ENCODE measurements around the gene CERS6. TPM values are rescaled to one million over a fixed set of nuclear protein-coding genes. Genes with fewer than 3 reads are reported as not detected.

Gene CERS6
- total RNA-seq, 4 donors from 2014 or later: 42.3 to 62.1 (median 50.6) TPM

GRCh38 chr2:168614172-168615018, 158.3 kb downstream of the CERS6 start:
- H3K27ac ChIP-seq: no peak overlapping the region
- H3K9me3 ChIP-seq: no peaks in the 10 kb centered on the region
- intact Hi-C loops (cut with DNase I; ENCODE audit: low total_unique reads): no loop called here
- TF ChIP-seq POLR2A (IDR thresholded peaks at IDR 0.05) (no peak), EP300 (IDR thresholded peaks at IDR 0.05; ENCODE audit: low read depth) (no peak), POLR2AphosphoS5 (IDR thresholded peaks at IDR 0.05) (no peak)
- TF ChIP-seq, protein P1, sequence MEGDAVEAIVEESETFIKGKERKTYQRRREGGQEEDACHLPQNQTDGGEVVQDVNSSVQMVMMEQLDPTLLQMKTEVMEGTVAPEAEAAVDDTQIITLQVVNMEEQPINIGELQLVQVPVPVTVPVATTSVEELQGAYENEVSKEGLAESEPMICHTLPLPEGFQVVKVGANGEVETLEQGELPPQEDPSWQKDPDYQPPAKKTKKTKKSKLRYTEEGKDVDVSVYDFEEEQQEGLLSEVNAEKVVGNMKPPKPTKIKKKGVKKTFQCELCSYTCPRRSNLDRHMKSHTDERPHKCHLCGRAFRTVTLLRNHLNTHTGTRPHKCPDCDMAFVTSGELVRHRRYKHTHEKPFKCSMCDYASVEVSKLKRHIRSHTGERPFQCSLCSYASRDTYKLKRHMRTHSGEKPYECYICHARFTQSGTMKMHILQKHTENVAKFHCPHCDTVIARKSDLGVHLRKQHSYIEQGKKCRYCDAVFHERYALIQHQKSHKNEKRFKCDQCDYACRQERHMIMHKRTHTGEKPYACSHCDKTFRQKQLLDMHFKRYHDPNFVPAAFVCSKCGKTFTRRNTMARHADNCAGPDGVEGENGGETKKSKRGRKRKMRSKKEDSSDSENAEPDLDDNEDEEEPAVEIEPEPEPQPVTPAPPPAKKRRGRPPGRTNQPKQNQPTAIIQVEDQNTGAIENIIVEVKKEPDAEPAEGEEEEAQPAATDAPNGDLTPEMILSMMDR (IDR thresholded peaks at IDR 0.05): no peak
- H3K27me3 ChIP-seq: no peaks in the 10 kb centered on the region
- DNase-seq: no peak
- H3K36me3 ChIP-seq: no peaks in the 10 kb centered on the region
- in situ Hi-C loops (cut with MboI; ENCODE audit: low pct_ligation_motif_present in 1 of 4, low pct_unique_long_range_greater_than_20kb in 1 of 4, low sequenced_read_pairs in 3 of 4): no loop called here
- WGBS, 2 donors (ENCODE audit: low coverage in 1 of 2): 0 to 58% methylated on average over 1 to 3 of the region's 3 CpGs
- H3K4me1 ChIP-seq: peaks cover 0 to 23% (median 7%) of the 10 kb centered on the region in 4 donors
- no peak overlapping the region for H3K4me3 ChIP-seq

DNA sequence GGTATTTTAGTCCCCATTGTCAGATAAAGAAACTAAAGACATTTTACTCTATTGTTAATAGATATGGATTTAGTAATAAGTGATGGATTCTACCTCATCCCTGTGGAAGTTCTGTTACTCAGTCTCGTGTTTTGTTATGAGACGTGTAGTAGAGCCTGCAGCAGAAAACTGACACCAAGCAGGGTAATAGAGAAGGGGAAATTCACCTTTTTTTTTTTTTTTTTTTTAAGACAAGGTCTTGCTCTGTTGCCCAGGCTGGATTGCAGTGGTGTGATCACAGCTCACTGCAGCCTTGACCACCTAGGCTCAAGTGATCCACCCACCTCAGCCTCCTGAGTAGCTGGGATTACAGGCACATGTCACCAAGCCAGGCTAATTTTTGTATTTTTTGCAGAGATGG, 164.5 kb downstream of the CERS6 start:
- peaks cover 0 to 6% (median 1%) of the 10 kb centered on the region in 4 donors for H3K4me1 ChIP-seq
- DNase-seq: no peak
- TF ChIP-seq EP300 (IDR thresholded peaks at IDR 0.05; ENCODE audit: low read depth): no peak
- no peak for TF ChIP-seq POLR2A (IDR thresholded peaks at IDR 0.05)
- TF ChIP-seq POLR2AphosphoS5 (IDR thresholded peaks at IDR 0.05): no peak
- TF ChIP-seq, protein P1 (IDR thresholded peaks at IDR 0.05): no peak
- no peak overlapping the region for H3K27ac ChIP-seq
- WGBS, 2 donors (ENCODE audit: low coverage in 1 of 2): 90 to 100% methylated on average over 2 of the region's 2 CpGs
- no peaks in the 10 kb centered on the region for H3K36me3 ChIP-seq
- H3K27me3 ChIP-seq: no peaks in the 10 kb centered on the region
- intact Hi-C loops (cut with DNase I; ENCODE audit: low total_unique reads) (no loop called here), in situ Hi-C loops (cut with MboI; ENCODE audit: low pct_ligation_motif_present in 1 of 4, low pct_unique_long_range_greater_than_20kb in 1 of 4, low sequenced_read_pairs in 3 of 4) (no loop called here)
- H3K4me3 ChIP-seq: no peak overlapping the region
- no peaks in the 10 kb centered on the region for H3K9me3 ChIP-seq

- in situ Hi-C loops (cut with MboI; ENCODE audit: low pct_ligation_motif_present in 1 of 4, low pct_unique_long_range_greater_than_20kb in 1 of 4, low sequenced_read_pairs in 3 of 4): no loop called here
- intact Hi-C loops (cut with DNase I; ENCODE audit: low total_unique reads): no loop called here
Observed at GRCh38 chr2:168622559-168622958, 166.5 kb downstream of the CERS6 start.

DNA sequence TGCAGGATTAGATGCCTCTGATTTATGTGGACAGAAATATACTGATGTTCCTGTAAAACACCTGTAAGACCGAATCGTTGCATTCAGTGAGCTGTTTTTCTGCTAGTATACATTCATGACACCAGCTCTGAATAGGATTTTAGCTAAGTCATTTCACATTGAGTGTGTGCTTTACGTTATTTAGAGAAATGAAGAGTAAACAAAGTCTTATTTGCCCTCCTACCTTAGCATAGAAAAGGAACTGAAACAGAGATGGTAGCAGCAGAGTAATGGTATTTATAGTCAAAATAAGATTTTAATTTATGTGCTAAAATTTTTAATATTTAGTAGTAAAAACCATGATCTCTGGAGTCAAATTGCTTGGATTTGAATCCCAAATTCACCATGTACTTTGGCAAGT, 168.0 kb downstream of the CERS6 start:
- H3K4me3 ChIP-seq: no peak overlapping the region
- H3K27me3 ChIP-seq: no peaks in the 10 kb centered on the region
- DNase-seq: no peak
- WGBS, 2 donors (ENCODE audit: low coverage in 1 of 2): 43 to 76% methylated on average over 3 of the region's 3 CpGs
- peaks cover 9 to 34% (median 16%) of the 10 kb centered on the region in 4 donors for H3K4me1 ChIP-seq
- no peak overlapping the region for H3K27ac ChIP-seq
- H3K36me3 ChIP-seq: no peaks in the 10 kb centered on the region
- in situ Hi-C loops (cut with MboI; ENCODE audit: low pct_ligation_motif_present in 1 of 4, low pct_unique_long_range_greater_than_20kb in 1 of 4, low sequenced_read_pairs in 3 of 4) (no loop called here), intact Hi-C loops (cut with DNase I; ENCODE audit: low total_unique reads) (no loop called here)
- TF ChIP-seq, protein P1 (IDR thresholded peaks at IDR 0.05): no peak
- no peak for TF ChIP-seq POLR2AphosphoS5 (IDR thresholded peaks at IDR 0.05)
- no peak for TF ChIP-seq POLR2A (IDR thresholded peaks at IDR 0.05)
- no peak for TF ChIP-seq EP300 (IDR thresholded peaks at IDR 0.05; ENCODE audit: low read depth)
- no peaks in the 10 kb centered on the region for H3K9me3 ChIP-seq

More at GRCh38 chr2:168622559-168622958, 166.5 kb downstream of the CERS6 start:
- no peak for DNase-seq
- Histone ChIP-seq H3K4me1 (peaks cover 4 to 26% (median 13%) of the 10 kb centered on the region in 4 donors), H3K4me3 (no peak overlapping the region), H3K36me3 (no peaks in the 10 kb centered on the region), H3K9me3 (no peaks in the 10 kb centered on the region), H3K27ac (no peak overlapping the region), H3K27me3 (no peaks in the 10 kb centered on the region)
- TF ChIP-seq POLR2A (IDR thresholded peaks at IDR 0.05): no peak
- TF ChIP-seq POLR2AphosphoS5 (IDR thresholded peaks at IDR 0.05): no peak
- no peak for TF ChIP-seq EP300 (IDR thresholded peaks at IDR 0.05; ENCODE audit: low read depth)
- TF ChIP-seq, protein P1 (IDR thresholded peaks at IDR 0.05): no peak
- 43 to 56% methylated on average over 1 of the region's 1 CpG for WGBS, 2 donors (ENCODE audit: low coverage in 1 of 2)

Data from transverse colon (tissue), 4 donors.